K562 (cell line): ENCODE results near the gene SLC22A1. TPM values are rescaled to one million over a fixed set of nuclear protein-coding genes. Genes with fewer than 3 reads are reported as not detected.
A peak's percentile ranks its signal among the peaks of the same experiment; 100 is the strongest.

Experiments used
- ATAC-seq: fragments of 200-7000 bp; cut with Tn5 transposase; 3 replicates; pipeline ENCODE4 v1.9.1; 2020; ENCODE audit warnings: moderate library complexity
- BruUV-seq: library from RNA; stranded (reverse); fragments of 400-500 nt; replicated peaks from 2 replicates; lab custom pipeline; 2021; lab: Mats Ljungman, UMichigan
- CTCF ChIA-PET: fragments of 300-600 bp; formaldehyde crosslinking; extraction: SDS; loops from one replicate; lab custom pipeline; 2021; ENCODE audit warnings: low intra/inter-chr PET ratio; lab: Yijun Ruan, JAX
- POLR2A ChIA-PET: fragments of 300-600, 350-650 bp; sonication (Branson Sonifier 250); formaldehyde crosslinking; extraction: SDS; loops from one replicate; lab custom pipeline; 2021; ENCODE audit warnings: antibody characterized with exemption, inconsistent platforms; lab: Yijun Ruan, JAX
- DNase-seq, 4 experiments: peaks; one replicate each; pipeline versions ENCODE4 v3.0.0 to v3.0.0-alpha.2; 2011 to 2018; ENCODE audit warnings: low spot score in 3 of 4, mixed read lengths in 3 of 4; ENCODE audit errors: extremely low read depth in 1 of 4
- FAIRE-seq: peaks from 2 replicates; lab custom pipeline; 2011; peaks lifted over from hg19 to GRCh38; lab: Jason Lieb, UNC
- H2AFZ ChIP-seq: 2 replicates; pipeline ENCODE4 v1.6.0; 2011; ENCODE audit warnings: low read depth, low read length, control low read depth, inconsistent platforms
- H3K27ac ChIP-seq: fragments of 200-600 bp; 3 replicates; pipeline ENCODE4 v1.8.0; 2011; ENCODE audit warnings: low read depth, mild to moderate bottlenecking, control low read depth, inconsistent platforms, low read length, moderate library complexity, mixed read lengths; ENCODE audit errors: extremely low read depth
- H3K27me3 ChIP-seq, 2 experiments: fragments of 300-600 bp in 1 of 2; 2 replicates in 1 of 2; 3 replicates in 1 of 2; pipeline versions ENCODE4 v1.6.0 to v1.8.0; 2011; ENCODE audit warnings: inconsistent platforms in 2 of 2, low read length in 2 of 2, mild to moderate bottlenecking in 1 of 2, mixed read lengths in 1 of 2, moderate library complexity in 1 of 2; ENCODE audit not compliant: control insufficient read depth in 2 of 2, insufficient read depth in 2 of 2
- H3K36me3 ChIP-seq: fragments of 300-600 bp; 3 replicates; pipeline ENCODE4 v1.8.0; 2011; ENCODE audit warnings: mild to moderate bottlenecking, low read length, inconsistent platforms; ENCODE audit not compliant: control insufficient read depth, insufficient read depth
- H3K4me1 ChIP-seq, 2 experiments: fragments of 200-600 bp in 1 of 2; replicated peaks in 1 of 2; 2 replicates in 1 of 2; 3 replicates in 1 of 2; pipeline versions ENCODE4 v1.5.1 to v1.8.0; 2011; ENCODE audit warnings: inconsistent platforms in 2 of 2, low read length in 2 of 2, mild to moderate bottlenecking in 1 of 2, mixed read lengths in 1 of 2, moderate library complexity in 1 of 2; ENCODE audit not compliant: control insufficient read depth in 2 of 2, insufficient read depth in 2 of 2
- H3K4me2 ChIP-seq: 2 replicates; pipeline ENCODE4 v1.6.1; 2011; ENCODE audit warnings: low read length, control low read depth, inconsistent platforms, mixed read lengths; ENCODE audit not compliant: insufficient read depth
- H3K4me3 ChIP-seq: fragments of 200-600 bp; sonication (generic), shearing (Covaris generic); 2 replicates; pipeline ENCODE4 v1.5.1; 2016; ENCODE audit warnings: control low read depth, inconsistent platforms
- H3K79me2 ChIP-seq: fragments of 200-600 bp; 3 replicates; pipeline ENCODE4 v1.8.0; 2011; ENCODE audit warnings: low read length, inconsistent platforms; ENCODE audit not compliant: control insufficient read depth, insufficient read depth
- H3K9ac ChIP-seq, 2 experiments: 2 replicates each; pipeline versions ENCODE4 v1.6.0 to v1.6.1; 2011; ENCODE audit warnings: low read depth in 2 of 2, low read length in 2 of 2, control low read depth in 1 of 2, inconsistent platforms in 1 of 2, mild to moderate bottlenecking in 1 of 2, mixed read lengths in 1 of 2; ENCODE audit not compliant: insufficient read depth in 1 of 2
- H3K9me1 ChIP-seq: one replicate; pipeline ENCODE4 v1.6.0; 2011; ENCODE audit warnings: inconsistent platforms, mild to moderate bottlenecking, low read length, moderate library complexity; ENCODE audit not compliant: control insufficient read depth, insufficient read depth
- H3K9me3 ChIP-seq: replicated peaks from 2 replicates; pipeline ENCODE4 v1.5.1; 2011; ENCODE audit warnings: low read depth, low read length, inconsistent platforms; ENCODE audit not compliant: control insufficient read depth, insufficient read depth
- H4K20me1 ChIP-seq: replicated peaks from 2 replicates; pipeline ENCODE4 v1.6.1; 2011; ENCODE audit warnings: low read length, inconsistent platforms, mixed read lengths; ENCODE audit not compliant: control insufficient read depth, insufficient read depth
- ARHGAP35 ChIP-seq: fragments of 450-650 bp; IDR thresholded peaks from 2 replicates; pipeline ENCODE4 v1.6.1; 2018; ENCODE audit not compliant: partially characterized antibody
- BRCA1 ChIP-seq, 2 experiments: fragments of 450-650 bp in 1 of 2; sonication (generic) in 1 of 2; formaldehyde crosslinking in 1 of 2; IDR thresholded peaks; 2 replicates each; pipeline versions ENCODE4 v1.5.0 to v1.6.1; 2017 to 2020; ENCODE audit warnings: mild to moderate bottlenecking in 1 of 2, missing genetic modification reagents in 1 of 2
- CBX8 ChIP-seq: fragments of 200-600 bp; sonication (generic); IDR thresholded peaks from 2 replicates; pipeline ENCODE4 v1.6.1; 2012; ENCODE audit warnings: borderline replicate concordance, mixed run types, low read depth, mild to moderate bottlenecking, moderate library complexity, mixed read lengths, low read length, control low read depth, inconsistent platforms; ENCODE audit not compliant: poor library complexity, severe bottlenecking; ENCODE audit errors: extremely low read depth
- CREB1 ChIP-seq, 2 experiments: sonication (generic) in 1 of 2; formaldehyde crosslinking in 1 of 2; IDR thresholded peaks; 2 replicates each; pipeline versions ENCODE4 v1.6.1 to v1.8.0; 2012 to 2022; ENCODE audit warnings: inconsistent platforms in 1 of 2, mild to moderate bottlenecking in 1 of 2, missing genetic modification reagents in 1 of 2, moderate library complexity in 1 of 2
- MECOM ChIP-seq: fragments of 250-450 bp; sonication (Bioruptor Pico); IDR thresholded peaks from 2 replicates; pipeline ENCODE4 v1.8.0; 2022; ENCODE audit warnings: inconsistent platforms
- MGA ChIP-seq: fragments of 450-650 bp; IDR thresholded peaks from 2 replicates; pipeline ENCODE4 v1.6.1; 2016; ENCODE audit warnings: mild to moderate bottlenecking, moderate library complexity
- NELFE ChIP-seq: IDR thresholded peaks from 2 replicates; pipeline ENCODE4 v1.6.1; 2011; ENCODE audit warnings: mild to moderate bottlenecking; ENCODE audit not compliant: insufficient read depth, insufficient read length
- ZNF445 ChIP-seq: fragments of 250-450 bp; sonication (Bioruptor Pico); IDR thresholded peaks from 2 replicates; pipeline ENCODE4 v1.4.0; 2020; ENCODE audit warnings: low read depth, mild to moderate bottlenecking, moderate library complexity
- WGBS: fragments of 100-300 bp; shearing (Covaris generic); methylation state at CpG from one replicate; pipeline ENCODE4 v1.1.6; 2016; ENCODE audit warnings: low coverage, mixed read lengths; ENCODE audit not compliant: insufficient coverage; ENCODE audit errors: missing lambda C conversion rate; 5-methylcytosine and 5-hydroxymethylcytosine counted together
- in situ Hi-C: fragments of 300-500 bp; cut with MboI; formaldehyde crosslinking; loops from 4 replicates; pipeline ENCODE4 v1.15.0; 2018; ENCODE audit warnings: inconsistent platforms, mixed read lengths
- intact Hi-C: fragments of 100-400 bp; cut with micrococcal nuclease; formaldehyde crosslinking; loops from 2 replicates; pipeline ENCODE4 v1.14.2; 2022
- polyA plus RNA-seq, 8 experiments: library from polyadenylated mRNA; depleted of rRNA in 4 of 8; stranded (reverse) in 5 of 8; unstranded in 3 of 8; fragments of >200 nt; fragmentation: Nextera tagmentation in 2 of 8; fragmentation: Illumina TruSeq in 1 of 8; extraction: Ambion mirVana in 2 of 8; extraction: Trizol in 1 of 8; gene quantifications; 2 replicates each; pipeline versions ENCODE4 v1.2.1 to v1.2.3, GENCODE V29; 2011 to 2014; ENCODE audit warnings: inconsistent platforms in 1 of 8, missing spikeins in 1 of 8
- total RNA-seq, 7 experiments: library from RNA; depleted of rRNA in 6 of 7; stranded (reverse); fragments of >200 nt in 6 of 7; fragmentation: Illumina TruSeq in 2 of 7; extraction: Trizol in 2 of 7; gene quantifications; 2 replicates each; pipeline versions ENCODE4 v1.2.1 to v1.2.3, GENCODE V29; 2011 to 2021; ENCODE audit warnings: low replicate concordance in 1 of 7

Gene SLC22A1
- total and polyA plus RNA-seq, 9 of the 15 experiments (the other 6 are each of a cell fraction or from before 2014, with no cell fraction given) = 0.11 to 0.60 (median 0.26) TPM; not detected in 4

GRCh38 chr6:160132776-160133338 is 11.2 kb downstream of the SLC22A1 start:
- no peak overlapping the region for H2AFZ ChIP-seq
- DNase-seq = peak in 1 of 4 experiments; percentile 8
- no TSS peak for BruUV-seq
- ChIA-PET POLR2A (no interaction called here), CTCF (no interaction called here)
- in situ Hi-C loops (no loop called here), intact Hi-C loops (no loop called here)
- H4K20me1 ChIP-seq = 0 out of 2 replicates have a peak, but pooled peaks cover 11% of the 10 kb centered on the region
- no peak overlapping the region for H3K4me2 ChIP-seq
- ATAC-seq = no peak
- peaks cover 0 to 13% of the 10 kb centered on the region in 2 experiments; a peak in 1 of 5 replicates for H3K4me1 ChIP-seq
- H3K4me3 ChIP-seq = no peak overlapping the region
- no peaks in the 10 kb centered on the region for H3K9me1 ChIP-seq
- H3K27ac ChIP-seq = no peak overlapping the region
- no peaks in the 10 kb centered on the region for H3K36me3 ChIP-seq
- no peaks in the 10 kb centered on the region for H3K9me3 ChIP-seq
- no peaks in the 10 kb centered on the region for H3K79me2 ChIP-seq
- 4% methylated on average over 12 of the region's 12 CpGs for WGBS
- H3K9ac ChIP-seq = no peak overlapping the region
- peaks cover 57 to 86% of the 10 kb centered on the region in 2 experiments for H3K27me3 ChIP-seq
- FAIRE-seq = no peak
- TF ChIP-seq NELFE (no peak), ZNF445 (no peak), CREB1 (IDR thresholded peaks at IDR 0.05) (no peak), CREB1 (CRISPR knock-in tag; IDR thresholded peaks at IDR 0.05) (no peak), CBX8 (no peak), MGA (no peak), BRCA1 (IDR thresholded peaks at IDR 0.05) (no peak), BRCA1 (CRISPR knock-in tag; IDR thresholded peaks at IDR 0.05) (no peak), ARHGAP35 (no peak), MECOM (no peak)
